ENCODE results near the gene MEOX1.

DNA sequence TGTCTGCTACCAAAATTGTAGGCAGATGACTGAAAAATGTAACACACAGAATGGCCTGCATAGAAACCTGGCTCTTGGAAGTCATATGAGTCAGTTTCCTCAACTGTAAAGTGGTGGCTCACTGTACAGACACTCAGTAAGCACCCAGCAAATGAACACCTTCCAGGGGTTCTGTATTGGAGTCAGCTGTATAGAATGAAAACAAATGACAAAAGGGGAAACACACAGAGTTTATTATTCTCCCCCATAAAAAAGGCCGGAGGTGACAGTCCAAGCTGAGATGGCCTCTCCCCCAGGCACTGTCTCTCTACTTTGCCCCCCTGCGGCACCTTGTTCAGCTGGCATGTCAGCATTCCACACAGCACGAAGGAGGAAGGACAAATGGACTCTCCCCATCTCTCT, 6.2 kb upstream of the MEOX1 start:
- TF ChIP-seq, protein P1, sequence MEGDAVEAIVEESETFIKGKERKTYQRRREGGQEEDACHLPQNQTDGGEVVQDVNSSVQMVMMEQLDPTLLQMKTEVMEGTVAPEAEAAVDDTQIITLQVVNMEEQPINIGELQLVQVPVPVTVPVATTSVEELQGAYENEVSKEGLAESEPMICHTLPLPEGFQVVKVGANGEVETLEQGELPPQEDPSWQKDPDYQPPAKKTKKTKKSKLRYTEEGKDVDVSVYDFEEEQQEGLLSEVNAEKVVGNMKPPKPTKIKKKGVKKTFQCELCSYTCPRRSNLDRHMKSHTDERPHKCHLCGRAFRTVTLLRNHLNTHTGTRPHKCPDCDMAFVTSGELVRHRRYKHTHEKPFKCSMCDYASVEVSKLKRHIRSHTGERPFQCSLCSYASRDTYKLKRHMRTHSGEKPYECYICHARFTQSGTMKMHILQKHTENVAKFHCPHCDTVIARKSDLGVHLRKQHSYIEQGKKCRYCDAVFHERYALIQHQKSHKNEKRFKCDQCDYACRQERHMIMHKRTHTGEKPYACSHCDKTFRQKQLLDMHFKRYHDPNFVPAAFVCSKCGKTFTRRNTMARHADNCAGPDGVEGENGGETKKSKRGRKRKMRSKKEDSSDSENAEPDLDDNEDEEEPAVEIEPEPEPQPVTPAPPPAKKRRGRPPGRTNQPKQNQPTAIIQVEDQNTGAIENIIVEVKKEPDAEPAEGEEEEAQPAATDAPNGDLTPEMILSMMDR (IDR thresholded peaks at IDR 0.05; ENCODE audit: control extremely low read depth in 1 of 3, insufficient read depth in 1 of 3, low read depth in 1 of 3, low read length in 3 of 3): no peak
- no peak for TF ChIP-seq YY1 (IDR thresholded peaks at IDR 0.05; ENCODE audit: low read depth, low read length)
- no peak for TF ChIP-seq CHD1 (IDR thresholded peaks at IDR 0.05; ENCODE audit: low read depth, low read length)
- no peak for TF ChIP-seq SP4 (IDR thresholded peaks at IDR 0.05; ENCODE audit: low read length)
- no peak for TF ChIP-seq EZH2 (IDR thresholded peaks at IDR 0.05; ENCODE audit: low read depth, low read length, severe bottlenecking)
- TF ChIP-seq SIRT6 (IDR thresholded peaks at IDR 0.05; ENCODE audit: low read length): no peak
- TF ChIP-seq JUND (IDR thresholded peaks at IDR 0.05; ENCODE audit: low read length): no peak
- no peak for TF ChIP-seq SIN3A (conservative IDR thresholded peaks at IDR 0.05 in 1 of 2, IDR thresholded peaks at IDR 0.05 in 1 of 2; ENCODE audit: low read depth in 1 of 2, low read length in 2 of 2)
- TF ChIP-seq POLR2A (IDR thresholded peaks at IDR 0.05; ENCODE audit: control extremely low read depth in 1 of 2, low read depth in 2 of 2, low read length in 2 of 2): no peak
- TF ChIP-seq MAFK (IDR thresholded peaks at IDR 0.05; ENCODE audit: low read depth, low read length): no peak
- no peak for TF ChIP-seq EP300 (IDR thresholded peaks at IDR 0.05; ENCODE audit: borderline replicate concordance in 1 of 2, low read depth in 2 of 2, low read length in 2 of 2)
- no peak for TF ChIP-seq POLR2AphosphoS5 (IDR thresholded peaks at IDR 0.05; ENCODE audit: low read depth, low read length)
